HepG2 (cell line): ENCODE data around the gene RSPH9. TPM values are rescaled to one million over a fixed set of nuclear protein-coding genes. Genes with fewer than 3 reads are reported as not detected.

Experiments
- BCL6 ChIP-seq: IDR thresholded peaks from 2 replicates; pipeline ENCODE4 v1.6.1; 2016; ENCODE audit warnings: missing genetic modification reagents, missing compliant biosample characterization
- HHEX ChIP-seq: IDR thresholded peaks from 2 replicates; pipeline ENCODE4 v1.6.1; 2016; ENCODE audit warnings: control low read depth
- HMGA1 ChIP-seq: sonication (generic); formaldehyde crosslinking; conservative IDR thresholded peaks from 2 replicates; pipeline ENCODE4 v1.4.0; 2020; ENCODE audit warnings: missing genetic modification reagents
- IKZF4 ChIP-seq: sonication (generic); formaldehyde crosslinking; IDR thresholded peaks from 2 replicates; pipeline ENCODE4 v1.5.1; 2020; ENCODE audit warnings: borderline replicate concordance, mild to moderate bottlenecking, low read depth, missing genetic modification reagents; ENCODE audit errors: not compliant biosample characterization
- ISX ChIP-seq: sonication (generic); formaldehyde crosslinking; conservative IDR thresholded peaks from 2 replicates; pipeline ENCODE4 v1.5.0; 2020; ENCODE audit warnings: missing genetic modification reagents
- NFRKB ChIP-seq: fragments of 450-650 bp; IDR thresholded peaks from 2 replicates; pipeline ENCODE4 v1.6.1; 2017
- NFYB ChIP-seq: sonication (generic); formaldehyde crosslinking; IDR thresholded peaks from 2 replicates; pipeline ENCODE4 v1.4.0; 2020; ENCODE audit warnings: missing genetic modification reagents
- SAP130 ChIP-seq: IDR thresholded peaks from 2 replicates; pipeline ENCODE4 v1.6.1; 2016; ENCODE audit warnings: low read depth
- SP4 ChIP-seq: sonication (generic); formaldehyde crosslinking; IDR thresholded peaks from 2 replicates; pipeline ENCODE4 v1.8.1; 2023; ENCODE audit warnings: mild to moderate bottlenecking, missing genetic modification reagents
- YY1 ChIP-seq: IDR thresholded peaks from 2 replicates; pipeline ENCODE4 v1.6.1; 2011; ENCODE audit warnings: low read length, low read depth, moderate library complexity, mild to moderate bottlenecking; ENCODE audit not compliant: insufficient read depth, insufficient replicate concordance
- ZKSCAN8 ChIP-seq: IDR thresholded peaks from 2 replicates; pipeline ENCODE4 v1.6.1; 2016; ENCODE audit warnings: borderline replicate concordance, missing genetic modification reagents, missing compliant biosample characterization
- ZNF282 ChIP-seq: fragments of 450-650 bp; IDR thresholded peaks from 2 replicates; pipeline ENCODE4 v1.6.1; 2018; ENCODE audit not compliant: partially characterized antibody
- ZNF292 ChIP-seq: sonication (generic); formaldehyde crosslinking; IDR thresholded peaks from 2 replicates; pipeline ENCODE4 v1.8.1; 2022; ENCODE audit warnings: mild to moderate bottlenecking, low read depth, missing genetic modification reagents, borderline replicate concordance
- ZNF318 ChIP-seq: sonication (generic); formaldehyde crosslinking; IDR thresholded peaks from 2 replicates; pipeline ENCODE4 v1.4.0; 2020; ENCODE audit warnings: mild to moderate bottlenecking, missing genetic modification reagents
- ZNF329 ChIP-seq: sonication (generic); formaldehyde crosslinking; IDR thresholded peaks from 2 replicates; pipeline ENCODE4 v1.9.0; 2021; ENCODE audit warnings: low read depth, mild to moderate bottlenecking, missing genetic modification reagents
- ZNF609 ChIP-seq: sonication (generic); formaldehyde crosslinking; IDR thresholded peaks from 2 replicates; pipeline ENCODE4 v1.4.0; 2020; ENCODE audit warnings: mild to moderate bottlenecking, missing genetic modification reagents, borderline replicate concordance
- ZNF614 ChIP-seq: IDR thresholded peaks from 2 replicates; pipeline ENCODE4 v1.6.1; 2018; ENCODE audit warnings: missing biosample characterization, missing genetic modification reagents, inconsistent platforms, borderline replicate concordance
- ZNF781 ChIP-seq: sonication (generic); formaldehyde crosslinking; IDR thresholded peaks from 2 replicates; pipeline ENCODE4 v1.5.1; 2020; ENCODE audit warnings: borderline replicate concordance, mild to moderate bottlenecking, missing genetic modification reagents; ENCODE audit errors: not compliant biosample characterization
- polyA plus RNA-seq, 8 experiments: library from polyadenylated mRNA; depleted of rRNA in 3 of 8; stranded (reverse) in 7 of 8; unstranded in 1 of 8; fragments of >200 nt; fragmentation: Illumina TruSeq in 4 of 8; extraction: Trizol in 4 of 8; gene quantifications; 2 replicates each; pipeline versions ENCODE4 v1.2.1 to v1.2.3, GENCODE V29; 2011 to 2016; ENCODE audit warnings: low read depth in 4 of 8, missing spikeins in 1 of 8, mixed read lengths in 1 of 8; ENCODE audit not compliant: insufficient read depth in 1 of 8
- total RNA-seq, 5 experiments: library from RNA; depleted of rRNA; stranded (reverse); fragments of >200 nt; fragmentation: Illumina TruSeq; extraction: Trizol; gene quantifications; 2 replicates each; pipeline ENCODE4 v1.2.3, GENCODE V29; 2016; ENCODE audit warnings: low read depth in 1 of 5

Gene RSPH9
- total and polyA plus RNA-seq, 2 of the 13 experiments (the other 11 are each of a cell fraction or from before 2014, with no cell fraction given), result 0.04 TPM; not detected in 1

- no peak for TF ChIP-seq ZNF329 (CRISPR knock-in tag)
- TF ChIP-seq ZNF609 (CRISPR knock-in tag), result peak; percentile 68; the same call in 1 of the 2 replicates
- TF ChIP-seq HMGA1 (CRISPR knock-in tag), result no peak
- TF ChIP-seq NFRKB, result no peak
- TF ChIP-seq ZNF292 (CRISPR knock-in tag), result no peak
- TF ChIP-seq ZNF318 (CRISPR knock-in tag), result no peak
- TF ChIP-seq ISX, result no peak
- no peak for TF ChIP-seq YY1
- no peak for TF ChIP-seq ZNF282
- TF ChIP-seq SP4 (CRISPR knock-in tag), result no peak
- no peak for TF ChIP-seq NFYB (CRISPR knock-in tag)
- TF ChIP-seq ZKSCAN8, result no peak
- peak; percentile 30; the same call in 1 of the 2 replicates for TF ChIP-seq BCL6
- no peak for TF ChIP-seq HHEX (CRISPR knock-in tag)
- no peak for TF ChIP-seq ZNF781
- no peak for TF ChIP-seq IKZF4
- no peak for TF ChIP-seq ZNF614 (CRISPR knock-in tag)
- TF ChIP-seq SAP130 (CRISPR knock-in tag), result 0 out of 2 replicates have a peak, but pooled peaks have one; percentile 12
Measured at GRCh38 chr6:43699564-43700186, 54.8 kb downstream of the RSPH9 start (continued).
